Gastroesophageal sphincter (tissue), 3 donors: ENCODE results near the gene SGCE.

Experiments
- CTCF ChIP-seq, 4 experiments: fragments of 200-600 bp in 2 of 4; fragments of 450-650 bp in 2 of 4; sonication (generic) in 1 of 4; IDR thresholded peaks; one replicate each; pipeline ENCODE4 v1.5.1; 2017 to 2019; ENCODE audit warnings: antibody characterized with exemption in 4 of 4, mild to moderate bottlenecking in 2 of 4, moderate library complexity in 2 of 4
- POLR2A ChIP-seq, 2 donors: fragments of 450-650 bp; IDR thresholded peaks; one replicate each; pipeline ENCODE4 v1.6.1; 2017; ENCODE audit warnings: antibody characterized with exemption in 2 of 2, mild to moderate bottlenecking in 2 of 2, moderate library complexity in 1 of 2

DNA sequence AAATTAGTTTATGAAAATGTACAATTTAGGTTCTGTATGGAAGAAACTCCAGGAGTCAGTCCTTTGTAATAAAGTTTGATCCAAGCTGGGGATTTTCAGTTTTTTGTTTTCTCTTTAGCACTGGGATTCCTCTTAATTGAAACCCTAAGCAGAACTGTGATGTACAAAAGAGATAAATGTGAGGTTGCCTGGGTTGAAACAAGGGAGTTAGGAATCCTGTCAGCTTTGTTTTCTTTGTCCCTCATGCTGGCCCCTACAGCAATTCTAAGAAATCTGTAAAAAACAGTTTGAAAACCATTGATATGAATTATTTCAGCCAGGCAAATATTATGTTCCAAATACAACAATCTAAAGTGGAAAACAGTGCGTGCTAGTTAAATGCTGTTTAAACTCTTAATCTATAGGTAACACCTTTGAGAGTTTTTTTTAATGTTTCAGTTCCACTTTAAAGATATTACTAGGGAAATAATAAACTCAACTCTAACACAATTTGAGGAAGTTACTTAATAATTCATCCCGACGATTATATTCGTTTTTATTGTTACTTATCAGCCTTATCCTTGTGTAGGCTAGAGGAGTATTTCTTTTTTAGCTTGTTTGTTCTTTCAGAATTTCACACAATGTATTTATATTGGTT, 65.3 kb downstream of the SGCE start:
- TF ChIP-seq POLR2A (IDR thresholded peaks at IDR 0.05) (no peak), CTCF (IDR thresholded peaks at IDR 0.05) (no peak)
